NK-92 treated with Interleukin-12 subunit alpha and Interleukin-12 subunit beta, amount 100 ng/mL, for 24 hours (cell line): ENCODE data around the gene ARL5C.

Experiments used
- DNase-seq: peaks from one replicate; lab custom pipeline; 2025; lab: John Stamatoyannopoulos, UW

ARL5C gene

GRCh38 chr17:39107973-39108372 is 58.0 kb downstream of the ARL5C start:
- DNase-seq: no peak

GRCh38 chr17:39107155-39107554 is 58.8 kb downstream of the ARL5C start:
- no peak for DNase-seq
